Thyroid gland (tissue), 4 donors: ENCODE results near the gene HSDL1.

ENCODE experiments used
- CTCF ChIP-seq, 6 experiments: fragments of 200-600 bp in 3 of 6; fragments of 450-650 bp in 3 of 6; sonication (generic) in 3 of 6; IDR thresholded peaks; one replicate each; pipeline ENCODE4 v1.5.1; 2016 to 2019; ENCODE audit warnings: antibody characterized with exemption in 6 of 6, mild to moderate bottlenecking in 2 of 6, inconsistent platforms in 1 of 6, moderate library complexity in 1 of 6
- POLR2A ChIP-seq, 2 donors: fragments of 450-650 bp; IDR thresholded peaks; one replicate each; pipeline ENCODE4 v1.6.1; 2017; ENCODE audit warnings: antibody characterized with exemption in 2 of 2, mild to moderate bottlenecking in 2 of 2, moderate library complexity in 1 of 2

GRCh38 chr16:84138824-84139627, 6.0 kb downstream of the HSDL1 start:
- TF ChIP-seq CTCF (IDR thresholded peaks at IDR 0.05) (no peak), POLR2A (IDR thresholded peaks at IDR 0.05) (peak in 1 of 2 donors; percentile 76)
